ENCODE data around the gene SEMA3F. TPM values are rescaled to one million over a fixed set of nuclear protein-coding genes. Genes with fewer than 3 reads are reported as not detected.

The SEMA3F gene
- total and polyA plus RNA-seq, 2 of the 4 experiments (the other 2 are of a cell fraction), result 7.3 to 23.3 TPM

- no peak overlapping the region for H4K91ac ChIP-seq (ENCODE audit: insufficient read depth, low read depth, low read length)
- no peak overlapping the region for H2BK20ac ChIP-seq (ENCODE audit: low read depth, low read length)
- no peak overlapping the region for H3K27ac ChIP-seq (ENCODE audit: insufficient read depth, low read length)
- no peak overlapping the region for H3K4me3 ChIP-seq (ENCODE audit: insufficient read depth, low read depth, low read length)
- in situ Hi-C loops (cut with MboI; ENCODE audit: low sequenced_read_pairs) (no loop called here), intact Hi-C loops (cut with micrococcal nuclease) (no loop called here), dilution Hi-C loops (cut with HindIII; ENCODE audit: low sequenced_read_pairs, unreplicated experiment) (no loop called here)
- no peak overlapping the region for H2BK15ac ChIP-seq (ENCODE audit: low read depth, low read length)
- H4K8ac ChIP-seq (ENCODE audit: low read depth in 2 of 2, low read length in 2 of 2), result no peak overlapping the region
- no peak overlapping the region for H2BK120ac ChIP-seq (ENCODE audit: low read depth, low read length)
- 90% methylated on average over 2 of the region's 5 CpGs; no CpG with 5 or more reads in 1 of the 2 experiments for WGBS, 2 experiments (ENCODE audit: extremely low coverage in 2 of 2, insufficient read length in 1 of 2)
- no peak overlapping the region for H2BK5ac ChIP-seq (ENCODE audit: low read depth, low read length, poor library complexity, severe bottlenecking)
- no peak overlapping the region for H2AFZ ChIP-seq (replicated peaks; ENCODE audit: low read length, poor library complexity)
- no peak overlapping the region for H2AK9ac ChIP-seq (replicated peaks; ENCODE audit: low read depth, low read length, poor library complexity)
- H3K9me3 ChIP-seq (ENCODE audit: control insufficient read depth, insufficient read depth, low read length), result no peaks in the 10 kb centered on the region
- H2AK5ac ChIP-seq (ENCODE audit: low read depth, low read length), result no peak overlapping the region
- H3K23ac ChIP-seq (ENCODE audit: low read depth, low read length), result no peak overlapping the region
- TF ChIP-seq CEBPB (IDR thresholded peaks at IDR 0.05; ENCODE audit: low read depth, low read length) (no peak), NFE2L2 (IDR thresholded peaks at IDR 0.05; ENCODE audit: low read depth, low read length) (no peak), SMC3 (IDR thresholded peaks at IDR 0.05; ENCODE audit: low read depth, low read length) (no peak), POLR2A (IDR thresholded peaks at IDR 0.05; ENCODE audit: low read depth, low read length) (no peak), FOS (IDR thresholded peaks at IDR 0.05; ENCODE audit: low read depth, low read length) (no peak), CHD1 (IDR thresholded peaks at IDR 0.05; ENCODE audit: low read depth, low read length) (no peak), MXI1 (IDR thresholded peaks at IDR 0.05; ENCODE audit: borderline replicate concordance, low read depth, low read length) (no peak), RCOR1 (IDR thresholded peaks at IDR 0.05; ENCODE audit: insufficient replicate concordance, low read length) (no peak), BHLHE40 (IDR thresholded peaks at IDR 0.05; ENCODE audit: low read depth, low read length) (no peak), MAZ (IDR thresholded peaks at IDR 0.05; ENCODE audit: borderline replicate concordance, low read depth, low read length) (no peak), MAFK (IDR thresholded peaks at IDR 0.05; ENCODE audit: low read depth, low read length) (no peak), CTCF (conservative IDR thresholded peaks at IDR 0.05; ENCODE audit: low read depth, low read length) (no peak), RAD21 (IDR thresholded peaks at IDR 0.05; ENCODE audit: low read length) (no peak), RFX5 (IDR thresholded peaks at IDR 0.05; ENCODE audit: low read depth, low read length) (no peak)
- TF ChIP-seq, protein P1, sequence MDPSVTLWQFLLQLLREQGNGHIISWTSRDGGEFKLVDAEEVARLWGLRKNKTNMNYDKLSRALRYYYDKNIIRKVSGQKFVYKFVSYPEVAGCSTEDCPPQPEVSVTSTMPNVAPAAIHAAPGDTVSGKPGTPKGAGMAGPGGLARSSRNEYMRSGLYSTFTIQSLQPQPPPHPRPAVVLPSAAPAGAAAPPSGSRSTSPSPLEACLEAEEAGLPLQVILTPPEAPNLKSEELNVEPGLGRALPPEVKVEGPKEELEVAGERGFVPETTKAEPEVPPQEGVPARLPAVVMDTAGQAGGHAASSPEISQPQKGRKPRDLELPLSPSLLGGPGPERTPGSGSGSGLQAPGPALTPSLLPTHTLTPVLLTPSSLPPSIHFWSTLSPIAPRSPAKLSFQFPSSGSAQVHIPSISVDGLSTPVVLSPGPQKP (IDR thresholded peaks at IDR 0.05; ENCODE audit: borderline replicate concordance, low read depth, low read length), result no peak
- TF ChIP-seq, protein P2, sequence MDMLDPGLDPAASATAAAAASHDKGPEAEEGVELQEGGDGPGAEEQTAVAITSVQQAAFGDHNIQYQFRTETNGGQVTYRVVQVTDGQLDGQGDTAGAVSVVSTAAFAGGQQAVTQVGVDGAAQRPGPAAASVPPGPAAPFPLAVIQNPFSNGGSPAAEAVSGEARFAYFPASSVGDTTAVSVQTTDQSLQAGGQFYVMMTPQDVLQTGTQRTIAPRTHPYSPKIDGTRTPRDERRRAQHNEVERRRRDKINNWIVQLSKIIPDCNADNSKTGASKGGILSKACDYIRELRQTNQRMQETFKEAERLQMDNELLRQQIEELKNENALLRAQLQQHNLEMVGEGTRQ (IDR thresholded peaks at IDR 0.05; ENCODE audit: low read depth, low read length), result no peak
- no peak for DNase-seq
- no peak overlapping the region for H3K9ac ChIP-seq (ENCODE audit: low read depth, low read length)
- H3K4me2 ChIP-seq (ENCODE audit: low read depth, low read length), result no peak overlapping the region
- no peaks in the 10 kb centered on the region for H4K20me1 ChIP-seq (ENCODE audit: insufficient read depth, low read length)
- ChIA-PET POLR2A (ENCODE audit: unreplicated experiment) (no interaction called here), CTCF (no interaction called here)
- ATAC-seq (ENCODE audit: low read depth), result no peak
- no peaks in the 10 kb centered on the region for H3K4me1 ChIP-seq (ENCODE audit: control insufficient read depth, insufficient read depth, low read length)
- H3K4ac ChIP-seq (ENCODE audit: low read depth, low read length), result no peak overlapping the region
- H4K5ac ChIP-seq (ENCODE audit: low read depth, low read length), result no peak overlapping the region
- no peak overlapping the region for H3K56ac ChIP-seq (ENCODE audit: extremely low read depth, insufficient read depth, low read length)
- H3K27me3 ChIP-seq (ENCODE audit: control insufficient read depth, insufficient read depth, low read length), result peaks cover 24% of the 10 kb centered on the region; the same call in 1 of the 2 replicates
- H3K9me1 ChIP-seq (ENCODE audit: insufficient read depth, low read length), result no peaks in the 10 kb centered on the region
- BruUV-seq (replicated peaks), result no TSS peak
- H3K36me3 ChIP-seq (ENCODE audit: control insufficient read depth, insufficient read depth, low read length), result no peaks in the 10 kb centered on the region
- H3K18ac ChIP-seq (ENCODE audit: low read depth, low read length), result no peak overlapping the region
- no peaks in the 10 kb centered on the region for H3K79me1 ChIP-seq (ENCODE audit: low read depth in 1 of 2, low read length in 2 of 2)
- no peak overlapping the region for H3K14ac ChIP-seq (replicated peaks; ENCODE audit: low read depth, low read length)
Observed at GRCh38 chr3:50219285-50219684, 64.2 kb downstream of the SEMA3F start.
